T-helper 1 cell treated with Interleukin-12 subunit alpha and Interleukin-12 subunit beta and Interleukin-4 antibody, amounts not matched to agents 30 ng/mL and 1 ng/mL, for 36 hours (primary cell): ENCODE measurements around the gene CDH23. TPM values are rescaled to one million over a fixed set of nuclear protein-coding genes. Genes with fewer than 3 reads are reported as not detected.
"Not testable (repeated sequence)": the region's sequence is repeated elsewhere in the genome, so short reads cannot be mapped to it uniquely, and the experiment has no call there.

Experiments used
- intact Hi-C: fragments of 100-400 bp; cut with micrococcal nuclease; formaldehyde crosslinking; loops from one replicate; pipeline ENCODE4 v1.15.1; 2024
- total RNA-seq: library from RNA; stranded (reverse); gene quantifications from 2 replicates; pipeline ENCODE4 v1.2.3, GENCODE V29; 2022

CDH23 gene
- total RNA-seq = 1.3 TPM in 2 replicates

DNA sequence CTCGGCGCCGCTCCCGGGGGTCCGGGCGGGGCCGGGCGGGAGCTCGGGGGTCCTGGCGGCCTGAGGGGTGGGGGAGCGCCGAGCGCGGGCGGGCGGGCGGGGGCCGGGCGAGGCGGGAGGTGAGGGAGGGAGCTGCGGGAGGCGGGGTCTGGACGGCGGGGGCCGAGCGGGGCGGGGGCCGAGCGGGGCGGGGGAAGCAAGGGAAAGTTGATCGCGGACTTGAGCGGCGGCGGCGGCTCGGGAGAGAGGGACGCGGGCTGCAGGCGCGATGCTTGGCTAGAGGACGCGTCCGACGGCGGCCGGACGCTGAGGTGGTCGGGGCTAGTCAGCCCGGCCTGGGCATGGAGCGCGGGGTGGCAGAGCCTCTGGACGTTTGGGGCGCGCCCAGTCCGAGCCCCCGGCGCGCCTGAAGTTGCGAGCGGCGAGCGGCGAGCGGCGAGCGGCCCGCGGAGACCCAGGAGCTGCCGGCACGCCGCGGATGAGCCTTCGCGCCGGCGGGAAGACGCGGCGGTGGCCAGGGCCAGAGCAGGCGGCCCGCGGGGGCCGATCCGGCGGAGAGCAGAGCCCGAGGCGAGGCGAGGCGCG, at the start of gene CDH23:
Gene CDH23, plus strand, starts transcription at position 210 of the 585 bp plus-strand sequence. CDS start 42,912 bp downstream, outside the sequence.
- intact Hi-C loops = no loop called here

DNA sequence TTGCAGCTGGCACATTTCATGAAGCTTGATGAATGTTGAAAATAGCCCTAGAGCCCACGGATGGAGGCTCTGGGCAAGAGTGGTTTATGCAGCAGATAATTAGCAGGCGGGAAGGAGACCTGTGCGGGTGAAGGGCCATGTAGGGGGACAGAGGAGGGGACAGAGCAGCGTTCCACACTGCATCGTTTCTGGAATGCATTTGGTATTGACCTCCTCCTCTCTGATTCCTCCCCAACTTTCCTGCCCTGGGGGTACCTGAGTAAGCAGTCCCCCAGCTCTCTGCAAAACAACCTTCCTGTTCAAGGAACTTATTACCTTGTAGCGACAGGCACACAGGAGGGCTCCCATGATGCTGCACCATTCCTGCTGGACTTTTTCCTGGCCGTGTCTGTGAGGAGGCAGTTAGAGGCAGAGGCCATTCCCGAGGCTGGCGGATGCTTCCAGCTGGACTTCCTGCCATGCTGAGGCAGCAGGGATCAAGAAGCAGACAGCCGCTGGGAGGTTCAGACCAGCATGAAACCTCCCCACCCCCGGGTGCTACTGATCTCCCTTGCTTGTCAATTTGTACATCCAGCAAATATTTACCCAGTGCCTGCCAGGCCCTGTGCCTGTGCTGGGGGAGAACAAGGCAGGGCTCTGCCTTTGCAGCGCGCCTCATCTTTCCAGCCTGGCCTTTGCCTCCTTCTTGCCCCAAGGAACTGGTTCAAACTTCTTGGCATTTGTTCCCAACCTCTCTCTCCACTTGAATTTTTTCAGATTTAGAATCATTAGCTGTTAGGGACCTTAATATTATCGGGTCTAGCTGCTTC, 48.9 kb upstream of the CDH23 start:
- intact Hi-C loops = no loop called here

GRCh38 chr10:71348850-71349249, 47.9 kb upstream of the CDH23 start:
- intact Hi-C loops = no loop called here

DNA sequence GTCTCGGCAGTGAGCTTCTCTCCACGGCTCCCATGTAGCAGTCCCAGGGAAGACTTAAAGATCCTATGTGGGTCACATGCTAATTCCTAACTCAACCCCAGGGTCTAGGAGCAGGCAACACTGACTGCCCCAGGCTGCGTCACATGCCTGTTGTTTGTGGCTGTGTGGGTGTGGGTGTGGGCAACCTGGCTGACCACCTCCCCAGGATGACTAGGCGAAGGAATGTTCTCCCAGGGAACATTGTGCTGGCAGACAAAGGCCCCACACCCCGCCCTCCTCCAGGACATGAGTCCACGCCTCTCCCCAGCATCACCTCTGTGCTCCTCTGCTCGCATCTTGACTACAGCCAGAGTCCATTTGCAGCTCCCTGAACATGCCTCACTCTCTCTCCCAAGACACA, 47.3 kb upstream of the CDH23 start:
- intact Hi-C loops = no loop called here

DNA sequence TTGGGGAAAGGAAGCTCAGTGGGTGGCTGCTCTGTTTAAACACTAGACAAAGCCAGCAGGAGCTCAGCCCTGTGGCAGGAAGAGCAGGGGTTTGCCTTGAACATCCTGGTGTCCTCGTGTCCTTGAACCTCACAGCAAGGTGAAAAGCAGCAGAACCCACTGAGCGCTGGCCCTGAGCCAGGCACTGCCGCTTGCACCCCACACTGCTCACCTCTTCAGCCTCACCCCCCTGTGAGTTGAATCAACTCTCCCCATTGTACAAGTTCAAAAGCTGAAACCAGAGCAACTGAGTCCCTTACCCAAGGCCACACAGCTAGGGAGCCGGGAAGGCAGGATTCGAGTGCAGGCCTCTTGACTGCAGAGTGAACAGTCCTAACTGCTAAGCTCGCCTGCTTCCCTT, 45.6 kb upstream of the CDH23 start:
- intact Hi-C loops = no loop called here

DNA sequence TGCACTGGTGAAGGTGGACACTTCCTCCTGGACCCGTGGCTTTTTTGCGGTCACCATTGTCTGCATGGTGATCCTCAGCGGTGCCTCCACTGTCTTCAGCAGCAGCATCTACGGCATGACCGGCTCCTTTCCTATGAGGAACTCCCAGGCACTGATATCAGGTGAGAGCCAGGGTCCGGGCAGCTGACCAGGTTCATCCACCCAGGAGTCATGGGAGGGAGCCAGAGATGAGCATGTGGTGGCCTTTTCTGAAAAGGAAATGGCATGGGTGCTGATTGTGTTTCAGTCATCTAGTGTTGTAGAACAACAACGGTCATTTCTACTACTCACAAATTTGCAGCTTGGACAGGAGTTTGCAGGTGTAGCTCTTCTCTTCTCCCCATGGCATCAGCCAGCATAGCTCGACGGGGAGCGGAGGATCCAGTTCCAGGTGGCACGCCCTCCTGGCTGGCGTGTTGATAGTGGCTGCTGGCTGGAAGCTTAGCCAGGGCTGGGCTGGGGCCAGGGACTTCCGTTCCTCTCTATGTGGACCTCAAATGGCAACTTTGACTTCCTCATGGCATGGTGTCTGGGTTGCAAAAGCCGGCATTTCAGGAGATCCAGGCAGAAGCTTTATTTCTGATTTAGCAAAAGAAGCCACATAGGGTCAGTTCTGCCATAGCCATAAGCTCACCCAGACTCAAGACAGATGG, 44.9 kb upstream of the CDH23 start:
- intact Hi-C loops = no loop called here

DNA sequence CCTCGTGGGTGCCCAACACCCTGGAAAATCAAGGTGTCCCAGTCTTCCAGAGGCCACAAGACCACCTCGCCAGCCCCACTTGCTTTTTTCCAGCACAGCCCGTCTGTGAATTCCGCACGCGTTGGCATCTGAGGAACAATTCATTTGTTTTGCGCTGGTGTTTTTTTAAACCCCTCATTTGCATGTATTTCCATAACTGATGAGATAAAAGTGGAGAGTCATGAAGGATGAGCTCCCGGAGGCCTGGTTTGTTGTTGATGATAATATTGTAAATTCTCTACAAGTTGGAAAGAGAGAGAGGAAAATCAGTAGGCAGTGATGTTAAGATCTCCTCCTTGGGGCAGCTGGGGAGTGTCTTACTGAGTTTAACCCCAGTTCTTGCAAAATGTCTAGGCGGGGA, 43.1 kb upstream of the CDH23 start:
- intact Hi-C loops = no loop called here

- intact Hi-C loops = no loop called here
These were observed 41.9 kb upstream of the CDH23 start for GRCh38 chr10:71354776-71355175.

- intact Hi-C loops = no loop called here
These were observed 40.8 kb upstream of the CDH23 start for GRCh38 chr10:71355886-71356285.

- intact Hi-C loops = no loop called here
These were observed 38.9 kb upstream of the CDH23 start for GRCh38 chr10:71357792-71358265.

DNA sequence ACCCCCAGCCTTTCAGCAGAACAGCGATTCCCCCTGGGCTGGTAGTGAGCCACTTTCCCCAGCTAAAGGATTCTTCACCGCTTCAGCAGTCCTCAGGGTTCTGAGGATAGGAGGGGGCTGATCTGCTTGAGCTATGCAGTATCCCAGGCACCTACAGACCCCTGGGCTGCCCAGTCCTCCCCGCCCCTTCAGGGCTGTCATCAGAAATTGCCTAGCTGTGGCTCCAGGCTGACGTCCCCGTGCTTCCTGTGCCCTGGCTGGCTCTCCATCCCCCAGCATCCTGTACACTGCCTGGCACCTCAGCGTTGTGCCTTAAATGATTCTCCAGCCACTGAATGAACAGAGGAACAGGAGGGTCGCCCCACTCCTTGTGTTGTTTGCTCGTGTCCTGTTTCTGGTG, 38.4 kb upstream of the CDH23 start:
- intact Hi-C loops = no loop called here

GRCh38 chr10:71358906-71359305, 37.8 kb upstream of the CDH23 start:
- intact Hi-C loops = not testable (repeated sequence)

- intact Hi-C loops = no loop called here
These were observed 37.2 kb upstream of the CDH23 start for GRCh38 chr10:71359364-71360046.

DNA sequence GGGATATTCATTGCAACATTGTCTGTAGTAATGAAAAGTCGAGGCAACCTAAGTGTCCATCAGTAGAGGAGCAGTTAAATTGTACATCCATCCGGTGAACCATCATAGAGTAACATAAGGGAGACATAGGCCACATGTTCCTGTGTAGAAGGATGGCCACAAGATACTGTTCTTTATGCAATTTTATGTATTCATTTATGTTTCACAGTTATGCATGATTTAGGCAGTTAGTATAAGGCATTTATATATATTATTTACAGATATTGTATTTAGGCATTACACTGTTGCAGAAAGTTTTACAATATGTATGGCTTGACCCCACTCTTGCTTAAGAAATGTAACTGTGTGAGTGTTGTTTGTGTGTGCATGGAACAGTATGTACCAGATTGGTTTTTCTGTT, 36.0 kb upstream of the CDH23 start:
- intact Hi-C loops = no loop called here

DNA sequence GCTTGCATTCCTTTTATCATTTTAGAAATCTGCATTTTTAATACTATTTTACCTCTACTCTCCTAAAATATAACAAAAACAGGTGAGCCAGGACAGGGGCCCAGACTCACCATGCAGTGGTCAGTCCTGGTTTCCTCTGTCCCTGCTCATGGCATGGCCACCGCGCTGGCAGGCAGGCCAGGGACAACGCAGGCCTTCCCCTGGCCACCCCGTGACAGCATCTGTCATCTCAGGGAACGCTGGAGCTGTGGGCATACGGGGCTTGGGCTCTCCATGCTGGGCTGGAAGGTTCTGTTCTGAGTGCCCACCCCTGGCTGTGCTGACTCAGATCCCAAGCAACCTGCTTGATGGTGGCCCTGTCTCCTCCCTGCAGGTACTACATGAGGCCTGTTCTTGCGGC, 35.1 kb upstream of the CDH23 start:
- intact Hi-C loops = no loop called here

GRCh38 chr10:71362141-71362540, 34.6 kb upstream of the CDH23 start:
- intact Hi-C loops = no loop called here

DNA sequence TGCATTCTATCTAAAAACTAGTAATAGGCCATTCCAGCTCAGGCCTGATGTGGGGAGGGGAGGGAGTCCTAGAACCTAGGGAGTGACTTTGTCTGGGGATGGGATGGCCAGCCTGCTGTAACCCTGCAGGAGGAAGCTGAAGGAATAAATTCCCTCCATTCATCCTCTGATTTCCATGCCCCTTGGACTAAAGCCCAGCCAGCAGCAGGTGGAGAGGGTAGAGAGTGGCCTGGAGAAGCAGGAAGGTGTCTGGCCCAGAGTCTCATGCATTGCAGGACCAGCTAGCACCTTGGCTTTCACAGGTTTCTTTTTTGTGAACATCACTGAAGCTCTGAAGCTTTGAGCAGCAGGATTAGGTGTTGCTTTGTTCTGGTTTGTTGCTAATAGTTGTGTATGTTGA, 32.8 kb upstream of the CDH23 start:
- intact Hi-C loops = no loop called here

DNA sequence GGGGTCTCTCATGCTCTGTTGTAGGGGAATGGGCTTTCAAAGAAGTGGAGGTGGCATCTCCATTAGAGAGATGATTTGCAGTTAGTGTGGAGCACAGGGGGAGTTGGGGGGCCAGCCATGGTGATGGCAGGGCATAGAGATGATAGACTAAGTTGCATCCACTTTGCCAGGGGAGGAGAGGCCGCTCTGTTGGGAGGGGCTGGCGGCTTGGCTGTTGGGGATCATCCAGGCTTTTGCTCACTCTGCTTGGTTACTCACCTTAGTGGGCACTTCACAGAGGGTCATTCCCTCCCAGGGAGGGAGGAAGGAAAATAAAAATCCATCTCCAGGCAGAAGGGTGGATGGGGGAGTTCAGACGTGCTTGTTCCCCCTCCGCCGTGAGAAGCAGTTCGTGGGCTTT, 31.4 kb upstream of the CDH23 start:
- intact Hi-C loops = no loop called here

GRCh38 chr10:71366690-71367089, 30.0 kb upstream of the CDH23 start:
- intact Hi-C loops = no loop called here

DNA sequence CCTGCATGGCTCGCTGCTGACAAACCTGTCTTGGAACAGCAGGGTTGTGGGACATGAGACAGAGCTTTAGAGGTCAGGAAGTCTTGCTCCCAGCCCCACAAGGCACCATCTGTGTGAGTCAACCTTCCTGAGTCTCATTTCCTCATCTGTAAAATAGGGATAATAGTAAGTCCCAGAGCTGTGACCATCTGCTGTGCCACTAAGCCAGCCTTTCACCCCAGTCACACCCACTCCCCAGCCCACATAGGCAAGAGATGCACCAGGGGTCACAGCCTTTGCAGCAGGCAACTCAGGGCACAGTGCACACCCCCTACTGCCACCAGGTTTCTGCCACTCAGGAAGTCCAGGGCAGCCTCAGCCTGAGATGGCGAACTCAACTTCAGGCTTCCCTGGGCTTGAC, 29.4 kb upstream of the CDH23 start:
- intact Hi-C loops = no loop called here

GRCh38 chr10:71368176-71368575, 28.5 kb upstream of the CDH23 start:
- intact Hi-C loops = no loop called here

- intact Hi-C loops = no loop called here
These were observed 28.1 kb upstream of the CDH23 start for GRCh38 chr10:71368643-71369042.
